ENCODE results near the gene CDC20B. TPM values are rescaled to one million over a fixed set of nuclear protein-coding genes. Genes with fewer than 3 reads are reported as not detected.

Gene CDC20B
- total RNA-seq, 4 donors from 2014 or later: not detected

- TF ChIP-seq CTCF (IDR thresholded peaks at IDR 0.05; ENCODE audit: low read depth): no peak
Measured at GRCh38 chr5:55096861-55097260, 76.1 kb downstream of the CDC20B start.

- no peak for TF ChIP-seq CTCF (IDR thresholded peaks at IDR 0.05; ENCODE audit: low read depth)
Measured at GRCh38 chr5:55096182-55096581, 76.8 kb downstream of the CDC20B start.

GRCh38 chr5:55081541-55081940 is 91.4 kb downstream of the CDC20B start:
- TF ChIP-seq CTCF (IDR thresholded peaks at IDR 0.05; ENCODE audit: low read depth): no peak

- TF ChIP-seq CTCF (IDR thresholded peaks at IDR 0.05; ENCODE audit: low read depth): no peak
Measured at GRCh38 chr5:55073211-55073610, 99.8 kb downstream of the CDC20B start.

GRCh38 chr5:55072666-55073065 is 100.3 kb downstream of the CDC20B start:
- TF ChIP-seq CTCF (IDR thresholded peaks at IDR 0.05; ENCODE audit: low read depth): no peak

- no peak for TF ChIP-seq CTCF (IDR thresholded peaks at IDR 0.05; ENCODE audit: low read depth)
Measured at GRCh38 chr5:55071413-55071812, 101.6 kb downstream of the CDC20B start.

GRCh38 chr5:55070968-55071367 is 102.0 kb downstream of the CDC20B start:
- TF ChIP-seq CTCF (IDR thresholded peaks at IDR 0.05; ENCODE audit: low read depth): no peak
